GM23338 (cell line): ENCODE data around the gene ZGPAT. TPM values are rescaled to one million over a fixed set of nuclear protein-coding genes. Genes with fewer than 3 reads are reported as not detected.

ENCODE experiments used
- ATAC-seq: fragments of 200-7000 bp; cut with Tn5 transposase; 3 replicates; pipeline ENCODE4 v1.9.1; 2020
- DNase-seq: peaks from one replicate; pipeline ENCODE4 v3.0.0-alpha.2; 2015; ENCODE audit warnings: low spot score
- H2AFZ ChIP-seq: fragments of 200-600 bp; sonication (generic); 2 replicates; pipeline ENCODE4 v1.8.0; 2016; ENCODE audit warnings: antibody characterized with exemption, mild to moderate bottlenecking, moderate library complexity
- H3F3A ChIP-seq: fragments of 200-600 bp; sonication (generic); replicated peaks from 2 replicates; pipeline ENCODE4 v1.8.0; 2017; ENCODE audit warnings: antibody characterized with exemption, mixed run types, low read depth
- H3K27ac ChIP-seq: fragments of 200-600 bp; sonication (generic); 2 replicates; pipeline ENCODE4 v1.6.1; 2016; ENCODE audit warnings: low read depth
- H3K27me3 ChIP-seq: fragments of 200-600 bp; sonication (generic); 2 replicates; pipeline ENCODE4 v1.8.0; 2016; ENCODE audit warnings: mild to moderate bottlenecking, mixed run types, moderate library complexity; ENCODE audit not compliant: insufficient read depth
- H3K36me3 ChIP-seq: fragments of 200-600 bp; sonication (generic); 2 replicates; pipeline ENCODE4 v1.8.0; 2016; ENCODE audit warnings: mild to moderate bottlenecking; ENCODE audit not compliant: insufficient read depth
- H3K4me1 ChIP-seq: fragments of 200-600 bp; sonication (generic); 2 replicates; pipeline ENCODE4 v1.8.0; 2016; ENCODE audit warnings: mild to moderate bottlenecking, moderate library complexity; ENCODE audit not compliant: insufficient read depth
- H3K4me2 ChIP-seq: fragments of 200-600 bp; sonication (generic); 2 replicates; pipeline ENCODE4 v1.7.1; 2017; ENCODE audit warnings: mixed run types
- H3K4me3 ChIP-seq: fragments of 200-600 bp; sonication (generic); 2 replicates; pipeline ENCODE4 v1.6.1; 2016; ENCODE audit warnings: mixed run types
- H3K79me2 ChIP-seq: fragments of 200-600 bp; sonication (generic); replicated peaks from 2 replicates; pipeline ENCODE4 v1.8.0; 2017; ENCODE audit warnings: mild to moderate bottlenecking; ENCODE audit not compliant: insufficient read depth
- H3K9me2 ChIP-seq: fragments of 200-600 bp; sonication (generic); 2 replicates; pipeline ENCODE4 v1.8.0; 2017; ENCODE audit not compliant: insufficient read depth
- H4K20me1 ChIP-seq: fragments of 200-600 bp; sonication (generic); replicated peaks from 2 replicates; pipeline ENCODE4 v1.8.0; 2017; ENCODE audit warnings: mild to moderate bottlenecking; ENCODE audit not compliant: insufficient read depth
- H3K27ac Mint-ChIP-seq: 2 replicates; pipeline ENCODE4 v1.8.0; 2020; ENCODE audit warnings: inconsistent platforms, mild to moderate bottlenecking, moderate library complexity, mixed read lengths
- H3K27me3 Mint-ChIP-seq: 3 replicates; pipeline ENCODE4 v1.8.0; 2022; ENCODE audit warnings: low read depth, mild to moderate bottlenecking, moderate library complexity, mixed read lengths, inconsistent platforms; ENCODE audit not compliant: insufficient read depth, poor library complexity
- H3K36me3 Mint-ChIP-seq: 3 replicates; pipeline ENCODE4 v1.8.0; 2021; ENCODE audit warnings: low read depth, mild to moderate bottlenecking, inconsistent platforms, moderate library complexity, mixed read lengths
- H3K4me1 Mint-ChIP-seq: 3 replicates; pipeline ENCODE4 v1.8.0; 2020; ENCODE audit warnings: mild to moderate bottlenecking, inconsistent platforms, mixed read lengths
- H3K4me3 Mint-ChIP-seq: 3 replicates; pipeline ENCODE4 v1.8.0; 2021; ENCODE audit warnings: moderate library complexity, mild to moderate bottlenecking, inconsistent platforms, mixed read lengths
- H3K9me3 Mint-ChIP-seq: 3 replicates; pipeline ENCODE4 v1.8.0; 2020; ENCODE audit warnings: moderate library complexity, mild to moderate bottlenecking, inconsistent platforms, mixed read lengths
- CREB1 ChIP-seq: fragments of 250-450 bp; sonication (Bioruptor Pico); IDR thresholded peaks from 2 replicates; pipeline ENCODE4 v1.5.0; 2020; ENCODE audit warnings: low read depth, mild to moderate bottlenecking, moderate library complexity
- CTCF ChIP-seq, 2 experiments: fragments of 200-600 bp in 1 of 2; sonication (generic) in 1 of 2; conservative IDR thresholded peaks; 2 replicates each; pipeline versions ENCODE4 v1.5.1 to v1.6.1; 2016 to 2017; ENCODE audit warnings: antibody characterized with exemption in 2 of 2, low read depth in 2 of 2, mild to moderate bottlenecking in 2 of 2, moderate library complexity in 1 of 2
- ETS1 ChIP-seq: IDR thresholded peaks from 2 replicates; pipeline ENCODE4 v1.6.1; 2016; ENCODE audit warnings: antibody characterized with exemption
- EZH2phosphoT487 ChIP-seq: fragments of 200-600 bp; sonication (generic); IDR thresholded peaks from one replicate; pipeline ENCODE4 v1.8.1; 2018; ENCODE audit warnings: antibody characterized with exemption; ENCODE audit not compliant: unreplicated experiment
- JUNB ChIP-seq: IDR thresholded peaks from one replicate; pipeline ENCODE4 v1.6.1; 2016; ENCODE audit warnings: antibody characterized with exemption; ENCODE audit not compliant: unreplicated experiment
- POLR2AphosphoS5 ChIP-seq: IDR thresholded peaks from 2 replicates; pipeline ENCODE4 v1.6.1; 2016; ENCODE audit warnings: antibody characterized with exemption, low read depth
- REST ChIP-seq: IDR thresholded peaks from one replicate; pipeline ENCODE4 v1.6.1; 2018; ENCODE audit warnings: antibody characterized with exemption; ENCODE audit not compliant: unreplicated experiment
- STAT1 ChIP-seq: IDR thresholded peaks from one replicate; pipeline ENCODE4 v1.6.1; 2016; ENCODE audit warnings: antibody characterized with exemption; ENCODE audit not compliant: unreplicated experiment
- ZNF114 ChIP-seq: fragments of 250-450 bp; sonication (Bioruptor Pico); IDR thresholded peaks from 2 replicates; pipeline ENCODE4 v1.5.0; 2020; ENCODE audit warnings: mild to moderate bottlenecking, moderate library complexity
- ZNF331 ChIP-seq: fragments of 250-450 bp; sonication (Bioruptor Pico); IDR thresholded peaks from 2 replicates; pipeline ENCODE4 v1.5.0; 2020; ENCODE audit warnings: low read depth, mild to moderate bottlenecking, moderate library complexity
- polyA plus RNA-seq: library from polyadenylated mRNA; unstranded; fragments of >200 nt; fragmentation: Nextera tagmentation; extraction: Ambion mirVana; gene quantifications from 2 replicates; pipeline ENCODE4 v1.2.1, GENCODE V29; 2016
- total RNA-seq: library from RNA; depleted of rRNA; stranded (reverse); fragments of >200 nt; shearing (Covaris generic); gene quantifications from 2 replicates; pipeline ENCODE4 v1.2.3, GENCODE V29; 2014

Gene ZGPAT
- total and polyA plus RNA-seq, 2 experiments from 2014 or later = 25.0 to 39.2 TPM

- TF ChIP-seq CTCF (conservative IDR thresholded peaks at IDR 0.05; ENCODE audit: low read depth in 2 of 2) (no peak), REST (no peak), EZH2phosphoT487 (no peak), STAT1 (no peak)
Measured at GRCh38 chr20:63682384-63683139, 25.3 kb upstream of the ZGPAT start (continued).

- ATAC-seq = no peak
- Mint-ChIP-seq H3K27me3 (peaks cover 7% of the 10 kb centered on the region), H3K4me3 (no peak overlapping the region), H3K36me3 (no peaks in the 10 kb centered on the region), H3K4me1 (no peaks in the 10 kb centered on the region), H3K27ac (no peak overlapping the region), H3K9me3 (no peaks in the 10 kb centered on the region)
- Histone ChIP-seq H3K9me2 (no peaks in the 10 kb centered on the region), H4K20me1 (no peaks in the 10 kb centered on the region), H3F3A (no peaks in the 10 kb centered on the region), H3K36me3 (no peaks in the 10 kb centered on the region), H3K27me3 (no peaks in the 10 kb centered on the region), H3K4me2 (no peak overlapping the region), H3K79me2 (no peaks in the 10 kb centered on the region), H3K4me3 (no peak overlapping the region), H3K4me1 (no peaks in the 10 kb centered on the region), H2AFZ (no peak overlapping the region), H3K27ac (no peak overlapping the region)
- DNase-seq = no peak
- no peak for TF ChIP-seq ZNF331 (CRISPR knock-in tag)
- no peak for TF ChIP-seq REST
- no peak for TF ChIP-seq ETS1
- no peak for TF ChIP-seq CREB1
- no peak for TF ChIP-seq ZNF114 (CRISPR knock-in tag)
- no peak for TF ChIP-seq POLR2AphosphoS5
- no peak for TF ChIP-seq JUNB
Measured at GRCh38 chr20:63685269-63686026, 22.4 kb upstream of the ZGPAT start.
